ENCODE results near the gene IVD.

GRCh38 chr15:40470423-40471104 lies 65.0 kb downstream of the IVD start, which contains the start of gene CHST14:
- no peak for TF ChIP-seq CTCF (IDR thresholded peaks at IDR 0.05)
- TF ChIP-seq POLR2A (IDR thresholded peaks at IDR 0.05) = peak in 1 of 2 donors; percentile 27
